Measurements from ENCODE around the gene MTMR6. TPM values are rescaled to one million over a fixed set of nuclear protein-coding genes. Genes with fewer than 3 reads are reported as not detected.

The MTMR6 gene
- total RNA-seq, 1 experiment from 2014 or later, result 9.7 TPM

DNA sequence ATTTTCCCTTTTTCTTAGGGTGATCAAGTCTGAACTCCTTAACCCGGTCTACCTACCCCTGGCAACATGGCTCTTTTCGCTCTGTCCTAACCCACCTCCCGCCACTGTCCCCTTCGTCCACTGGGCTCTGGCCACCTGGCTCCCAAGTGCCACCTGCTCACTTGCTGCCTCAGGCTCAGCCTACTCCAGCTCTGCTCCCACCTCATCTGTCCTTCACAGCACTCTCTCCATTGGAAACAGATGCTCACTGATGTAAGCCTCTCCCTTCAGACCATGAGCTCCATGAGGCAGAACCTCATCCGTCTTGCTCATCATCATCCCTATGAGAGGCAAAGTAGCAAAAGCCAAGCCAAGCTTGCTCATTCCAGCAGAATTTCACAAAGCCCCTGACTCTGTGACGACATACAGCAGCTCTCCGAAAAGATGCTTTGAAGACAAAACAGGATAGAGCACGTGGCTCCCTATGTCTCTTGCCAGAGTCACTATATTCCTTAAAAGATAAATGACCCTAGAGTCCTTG is 79.9 kb downstream of the MTMR6 start:
- Histone ChIP-seq H3K36me3 (ENCODE audit: control insufficient read depth, insufficient read depth, low read length) (no peaks in the 10 kb centered on the region), H3K27ac (ENCODE audit: low read length) (no peak overlapping the region), H3K4me3 (ENCODE audit: low read depth in 2 of 2, low read length in 2 of 2) (no peak overlapping the region), H3K27me3 (ENCODE audit: control insufficient read depth, insufficient read depth, low read length) (no peaks in the 10 kb centered on the region), H3K4me1 (ENCODE audit: control insufficient read depth, insufficient read depth, low read length) (no peaks in the 10 kb centered on the region), H3K9me3 (ENCODE audit: control insufficient read depth, insufficient read depth, low read depth, low read length) (no peaks in the 10 kb centered on the region)
- ChIA-PET POLR2A (no interaction called here), CTCF (interaction anchor here (0.5 kb wide), 1 partner anchor 535 kb away, joined by 7 read pairs; no protein-coding TSS in a partner anchor)
- BruUV-seq (replicated peaks), result no TSS peak
- no peak for TF ChIP-seq TCF7L2 (IDR thresholded peaks at IDR 0.05; ENCODE audit: low read depth, low read length)
- TF ChIP-seq, protein P1, sequence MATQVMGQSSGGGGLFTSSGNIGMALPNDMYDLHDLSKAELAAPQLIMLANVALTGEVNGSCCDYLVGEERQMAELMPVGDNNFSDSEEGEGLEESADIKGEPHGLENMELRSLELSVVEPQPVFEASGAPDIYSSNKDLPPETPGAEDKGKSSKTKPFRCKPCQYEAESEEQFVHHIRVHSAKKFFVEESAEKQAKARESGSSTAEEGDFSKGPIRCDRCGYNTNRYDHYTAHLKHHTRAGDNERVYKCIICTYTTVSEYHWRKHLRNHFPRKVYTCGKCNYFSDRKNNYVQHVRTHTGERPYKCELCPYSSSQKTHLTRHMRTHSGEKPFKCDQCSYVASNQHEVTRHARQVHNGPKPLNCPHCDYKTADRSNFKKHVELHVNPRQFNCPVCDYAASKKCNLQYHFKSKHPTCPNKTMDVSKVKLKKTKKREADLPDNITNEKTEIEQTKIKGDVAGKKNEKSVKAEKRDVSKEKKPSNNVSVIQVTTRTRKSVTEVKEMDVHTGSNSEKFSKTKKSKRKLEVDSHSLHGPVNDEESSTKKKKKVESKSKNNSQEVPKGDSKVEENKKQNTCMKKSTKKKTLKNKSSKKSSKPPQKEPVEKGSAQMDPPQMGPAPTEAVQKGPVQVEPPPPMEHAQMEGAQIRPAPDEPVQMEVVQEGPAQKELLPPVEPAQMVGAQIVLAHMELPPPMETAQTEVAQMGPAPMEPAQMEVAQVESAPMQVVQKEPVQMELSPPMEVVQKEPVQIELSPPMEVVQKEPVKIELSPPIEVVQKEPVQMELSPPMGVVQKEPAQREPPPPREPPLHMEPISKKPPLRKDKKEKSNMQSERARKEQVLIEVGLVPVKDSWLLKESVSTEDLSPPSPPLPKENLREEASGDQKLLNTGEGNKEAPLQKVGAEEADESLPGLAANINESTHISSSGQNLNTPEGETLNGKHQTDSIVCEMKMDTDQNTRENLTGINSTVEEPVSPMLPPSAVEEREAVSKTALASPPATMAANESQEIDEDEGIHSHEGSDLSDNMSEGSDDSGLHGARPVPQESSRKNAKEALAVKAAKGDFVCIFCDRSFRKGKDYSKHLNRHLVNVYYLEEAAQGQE (IDR thresholded peaks at IDR 0.05; ENCODE audit: insufficient read depth in 1 of 2, low read depth in 2 of 2, low read length in 1 of 2), result no peak
- TF ChIP-seq, protein P2, sequence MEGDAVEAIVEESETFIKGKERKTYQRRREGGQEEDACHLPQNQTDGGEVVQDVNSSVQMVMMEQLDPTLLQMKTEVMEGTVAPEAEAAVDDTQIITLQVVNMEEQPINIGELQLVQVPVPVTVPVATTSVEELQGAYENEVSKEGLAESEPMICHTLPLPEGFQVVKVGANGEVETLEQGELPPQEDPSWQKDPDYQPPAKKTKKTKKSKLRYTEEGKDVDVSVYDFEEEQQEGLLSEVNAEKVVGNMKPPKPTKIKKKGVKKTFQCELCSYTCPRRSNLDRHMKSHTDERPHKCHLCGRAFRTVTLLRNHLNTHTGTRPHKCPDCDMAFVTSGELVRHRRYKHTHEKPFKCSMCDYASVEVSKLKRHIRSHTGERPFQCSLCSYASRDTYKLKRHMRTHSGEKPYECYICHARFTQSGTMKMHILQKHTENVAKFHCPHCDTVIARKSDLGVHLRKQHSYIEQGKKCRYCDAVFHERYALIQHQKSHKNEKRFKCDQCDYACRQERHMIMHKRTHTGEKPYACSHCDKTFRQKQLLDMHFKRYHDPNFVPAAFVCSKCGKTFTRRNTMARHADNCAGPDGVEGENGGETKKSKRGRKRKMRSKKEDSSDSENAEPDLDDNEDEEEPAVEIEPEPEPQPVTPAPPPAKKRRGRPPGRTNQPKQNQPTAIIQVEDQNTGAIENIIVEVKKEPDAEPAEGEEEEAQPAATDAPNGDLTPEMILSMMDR (IDR thresholded peaks at IDR 0.05), result no peak
- intact Hi-C loops (cut with micrococcal nuclease; ENCODE audit: unreplicated experiment), result no loop called here
- in situ Hi-C loops (cut with HindIII; ENCODE audit: low pct_unique_long_range_greater_than_20kb, low sequenced_read_pairs), result no loop called here
- ATAC-seq (no peak), DNase-seq (ENCODE audit: low read depth, low spot score) (no peak)

DNA sequence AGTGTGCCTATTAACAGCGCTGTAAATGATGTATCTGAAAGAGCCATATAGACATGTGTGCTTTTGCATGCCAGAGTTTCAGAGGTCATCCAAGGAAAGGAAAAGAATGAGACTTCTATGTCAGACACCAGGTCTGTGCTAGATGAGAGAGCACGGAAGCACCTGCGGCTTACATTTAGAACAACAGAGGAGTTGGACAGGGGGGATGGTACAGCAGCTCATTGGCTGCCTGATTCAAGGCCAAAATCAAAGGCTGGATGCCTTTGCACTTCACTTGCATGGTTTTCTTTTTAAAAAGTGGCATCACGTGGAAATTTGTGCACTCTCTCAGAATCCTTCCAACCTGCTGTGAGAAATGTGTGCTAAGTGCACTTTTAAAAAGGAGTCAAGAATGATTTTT is 82.4 kb downstream of the MTMR6 start:
- H3K9me3 ChIP-seq (ENCODE audit: control insufficient read depth, insufficient read depth, low read depth, low read length), result no peaks in the 10 kb centered on the region
- H3K27me3 ChIP-seq (ENCODE audit: control insufficient read depth, insufficient read depth, low read length), result no peaks in the 10 kb centered on the region
- TF ChIP-seq POLR2AphosphoS5 (IDR thresholded peaks at IDR 0.05; ENCODE audit: low read depth, low read length), result no peak
- no peak for TF ChIP-seq SIN3A (IDR thresholded peaks at IDR 0.05; ENCODE audit: borderline replicate concordance, insufficient read depth, low read depth, low read length)
- TF ChIP-seq, protein P2 (IDR thresholded peaks at IDR 0.05), result no peak
- no peak for TF ChIP-seq TCF7L2 (IDR thresholded peaks at IDR 0.05; ENCODE audit: low read depth, low read length)
- TF ChIP-seq, protein P1 (IDR thresholded peaks at IDR 0.05; ENCODE audit: insufficient read depth in 1 of 2, low read depth in 2 of 2, low read length in 1 of 2), result no peak
- no peak overlapping the region for H3K4me3 ChIP-seq (ENCODE audit: low read depth in 2 of 2, low read length in 2 of 2)
- DNase-seq (ENCODE audit: low read depth, low spot score) (no peak), ATAC-seq (no peak)
- intact Hi-C loops (cut with micrococcal nuclease; ENCODE audit: unreplicated experiment), result no loop called here
- ChIA-PET CTCF (no interaction called here), POLR2A (interaction anchor here (0.7 kb wide), 1 partner anchor 12 kb away, joined by 14 read pairs; no protein-coding TSS in a partner anchor)
- in situ Hi-C loops (cut with HindIII; ENCODE audit: low pct_unique_long_range_greater_than_20kb, low sequenced_read_pairs), result no loop called here
- no peaks in the 10 kb centered on the region for H3K4me1 ChIP-seq (ENCODE audit: control insufficient read depth, insufficient read depth, low read length)
- H3K27ac ChIP-seq (ENCODE audit: low read length), result no peak overlapping the region
- H3K36me3 ChIP-seq (ENCODE audit: control insufficient read depth, insufficient read depth, low read length), result no peaks in the 10 kb centered on the region
- BruUV-seq (replicated peaks), result no TSS peak

Data from Panc1 (cell line).